ENCODE measurements around the gene AMMECR1.
A peak's percentile ranks its signal among the peaks of the same experiment; 100 is the strongest.

AMMECR1 gene

GRCh38 chrX:110294087-110294486 lies 23.8 kb downstream of the AMMECR1 start:
- peaks cover 1% of the 10 kb centered on the region for H3K36me3 Mint-ChIP-seq (ENCODE audit: low read depth)
- no peak overlapping the region for H3K27ac Mint-ChIP-seq
- H3K27me3 Mint-ChIP-seq (ENCODE audit: low read depth) = no peaks in the 10 kb centered on the region
- no peak overlapping the region for H3K4me3 Mint-ChIP-seq
- no peaks in the 10 kb centered on the region for H3K4me1 Mint-ChIP-seq (ENCODE audit: low read depth)
- no peaks in the 10 kb centered on the region for H3K9me3 Mint-ChIP-seq

GRCh38 chrX:110293658-110294057 lies 24.2 kb downstream of the AMMECR1 start:
- H3K4me3 Mint-ChIP-seq = no peak overlapping the region
- no peaks in the 10 kb centered on the region for H3K9me3 Mint-ChIP-seq

GRCh38 chrX:110287605-110288004 lies 30.3 kb downstream of the AMMECR1 start:
- H3K27ac Mint-ChIP-seq = no peak overlapping the region
- peaks cover 6% of the 10 kb centered on the region for H3K36me3 Mint-ChIP-seq (ENCODE audit: low read depth)
- H3K4me1 Mint-ChIP-seq (ENCODE audit: low read depth) = peaks cover 2% of the 10 kb centered on the region
- H3K9me3 Mint-ChIP-seq = no peaks in the 10 kb centered on the region
- no peak overlapping the region for H3K4me3 Mint-ChIP-seq
- no peaks in the 10 kb centered on the region for H3K27me3 Mint-ChIP-seq (ENCODE audit: low read depth)

More at GRCh38 chrX:110293658-110294057, 24.2 kb downstream of the AMMECR1 start:
- Mint-ChIP-seq H3K4me1 (ENCODE audit: low read depth) (no peaks in the 10 kb centered on the region), H3K27me3 (ENCODE audit: low read depth) (no peaks in the 10 kb centered on the region), H3K27ac (no peak overlapping the region), H3K36me3 (ENCODE audit: low read depth) (peaks cover 1% of the 10 kb centered on the region)

- Mint-ChIP-seq H3K4me3 (no peak overlapping the region), H3K27me3 (ENCODE audit: low read depth) (no peaks in the 10 kb centered on the region), H3K9me3 (no peaks in the 10 kb centered on the region), H3K4me1 (ENCODE audit: low read depth) (peaks cover 2% of the 10 kb centered on the region), H3K36me3 (ENCODE audit: low read depth) (peaks cover 6% of the 10 kb centered on the region), H3K27ac (no peak overlapping the region)
These were observed 31.8 kb downstream of the AMMECR1 start for GRCh38 chrX:110286106-110286505.

GRCh38 chrX:110284159-110284558 lies 33.7 kb downstream of the AMMECR1 start:
- peaks cover 2% of the 10 kb centered on the region for H3K4me1 Mint-ChIP-seq (ENCODE audit: low read depth)
- peaks cover 6% of the 10 kb centered on the region for H3K36me3 Mint-ChIP-seq (ENCODE audit: low read depth)
- no peaks in the 10 kb centered on the region for H3K27me3 Mint-ChIP-seq (ENCODE audit: low read depth)
- no peak overlapping the region for H3K4me3 Mint-ChIP-seq
- no peaks in the 10 kb centered on the region for H3K9me3 Mint-ChIP-seq
- no peak overlapping the region for H3K27ac Mint-ChIP-seq

GRCh38 chrX:110282922-110283321 lies 35.0 kb downstream of the AMMECR1 start:
- Mint-ChIP-seq H3K27me3 (ENCODE audit: low read depth) (no peaks in the 10 kb centered on the region), H3K4me1 (ENCODE audit: low read depth) (peaks cover 6% of the 10 kb centered on the region), H3K36me3 (ENCODE audit: low read depth) (peaks cover 6% of the 10 kb centered on the region), H3K4me3 (no peak overlapping the region), H3K27ac (no peak overlapping the region), H3K9me3 (no peaks in the 10 kb centered on the region)

- Mint-ChIP-seq H3K4me1 (ENCODE audit: low read depth) (peaks cover 10% of the 10 kb centered on the region), H3K27me3 (ENCODE audit: low read depth) (no peaks in the 10 kb centered on the region), H3K36me3 (ENCODE audit: low read depth) (peaks cover 5% of the 10 kb centered on the region), H3K9me3 (no peaks in the 10 kb centered on the region), H3K4me3 (no peak overlapping the region), H3K27ac (no peak overlapping the region)
These were observed 36.5 kb downstream of the AMMECR1 start for GRCh38 chrX:110281377-110281776.

- H3K4me3 Mint-ChIP-seq = no peak overlapping the region
- no peaks in the 10 kb centered on the region for H3K9me3 Mint-ChIP-seq
- H3K27me3 Mint-ChIP-seq (ENCODE audit: low read depth) = no peaks in the 10 kb centered on the region
- H3K27ac Mint-ChIP-seq = no peak overlapping the region
- peaks cover 10% of the 10 kb centered on the region for H3K4me1 Mint-ChIP-seq (ENCODE audit: low read depth)
- H3K36me3 Mint-ChIP-seq (ENCODE audit: low read depth) = peaks cover 5% of the 10 kb centered on the region
These were observed 36.9 kb downstream of the AMMECR1 start for GRCh38 chrX:110280954-110281353.

- Mint-ChIP-seq H3K4me3 (no peak overlapping the region), H3K4me1 (ENCODE audit: low read depth) (peaks cover 8% of the 10 kb centered on the region), H3K9me3 (no peaks in the 10 kb centered on the region), H3K27me3 (ENCODE audit: low read depth) (no peaks in the 10 kb centered on the region), H3K36me3 (ENCODE audit: low read depth) (peaks cover 4% of the 10 kb centered on the region), H3K27ac (no peak overlapping the region)
These were observed 40.3 kb downstream of the AMMECR1 start for GRCh38 chrX:110277609-110278008.

- no peaks in the 10 kb centered on the region for H3K9me3 Mint-ChIP-seq
- H3K27me3 Mint-ChIP-seq (ENCODE audit: low read depth) = no peaks in the 10 kb centered on the region
- no peak overlapping the region for H3K4me3 Mint-ChIP-seq
- H3K36me3 Mint-ChIP-seq (ENCODE audit: low read depth) = peaks cover 4% of the 10 kb centered on the region
- H3K4me1 Mint-ChIP-seq (ENCODE audit: low read depth) = peaks cover 8% of the 10 kb centered on the region
- no peak overlapping the region for H3K27ac Mint-ChIP-seq
These were observed 41.1 kb downstream of the AMMECR1 start for GRCh38 chrX:110276778-110277177.

- Mint-ChIP-seq H3K9me3 (peaks cover 7% of the 10 kb centered on the region), H3K4me3 (no peak overlapping the region), H3K4me1 (ENCODE audit: low read depth) (peaks cover 16% of the 10 kb centered on the region), H3K36me3 (ENCODE audit: low read depth) (no peaks in the 10 kb centered on the region), H3K27ac (no peak overlapping the region), H3K27me3 (ENCODE audit: low read depth) (no peaks in the 10 kb centered on the region)
These were observed 49.0 kb downstream of the AMMECR1 start for GRCh38 chrX:110268886-110269285.

GRCh38 chrX:110268395-110268794 lies 49.5 kb downstream of the AMMECR1 start:
- H3K4me3 Mint-ChIP-seq = no peak overlapping the region
- no peaks in the 10 kb centered on the region for H3K36me3 Mint-ChIP-seq (ENCODE audit: low read depth)
- H3K27me3 Mint-ChIP-seq (ENCODE audit: low read depth) = no peaks in the 10 kb centered on the region
- peaks cover 7% of the 10 kb centered on the region for H3K9me3 Mint-ChIP-seq
- H3K27ac Mint-ChIP-seq = no peak overlapping the region
- peaks cover 16% of the 10 kb centered on the region for H3K4me1 Mint-ChIP-seq (ENCODE audit: low read depth)

GRCh38 chrX:110267874-110268273 lies 50.0 kb downstream of the AMMECR1 start:
- H3K36me3 Mint-ChIP-seq (ENCODE audit: low read depth) = no peaks in the 10 kb centered on the region
- H3K4me1 Mint-ChIP-seq (ENCODE audit: low read depth) = peaks cover 16% of the 10 kb centered on the region
- peak overlapping the region; percentile 44 for H3K4me3 Mint-ChIP-seq
- peak overlapping the region; percentile 75 for H3K27ac Mint-ChIP-seq
- peaks cover 7% of the 10 kb centered on the region for H3K9me3 Mint-ChIP-seq
- H3K27me3 Mint-ChIP-seq (ENCODE audit: low read depth) = no peaks in the 10 kb centered on the region

- H3K4me3 Mint-ChIP-seq = no peak overlapping the region
- H3K27ac Mint-ChIP-seq = no peak overlapping the region
- peaks cover 7% of the 10 kb centered on the region for H3K9me3 Mint-ChIP-seq
- peaks cover 2% of the 10 kb centered on the region for H3K36me3 Mint-ChIP-seq (ENCODE audit: low read depth)
- peaks cover 16% of the 10 kb centered on the region for H3K4me1 Mint-ChIP-seq (ENCODE audit: low read depth)
- no peaks in the 10 kb centered on the region for H3K27me3 Mint-ChIP-seq (ENCODE audit: low read depth)
These were observed 52.2 kb downstream of the AMMECR1 start for GRCh38 chrX:110265661-110266060.

- Mint-ChIP-seq H3K27ac (no peak overlapping the region), H3K4me3 (no peak overlapping the region), H3K4me1 (ENCODE audit: low read depth) (peaks cover 2% of the 10 kb centered on the region), H3K27me3 (ENCODE audit: low read depth) (no peaks in the 10 kb centered on the region), H3K36me3 (ENCODE audit: low read depth) (peaks cover 2% of the 10 kb centered on the region), H3K9me3 (no peaks in the 10 kb centered on the region)
These were observed 58.8 kb downstream of the AMMECR1 start for GRCh38 chrX:110259117-110259516.

GRCh38 chrX:110258552-110258951 lies 59.3 kb downstream of the AMMECR1 start:
- H3K4me1 Mint-ChIP-seq (ENCODE audit: low read depth) = peaks cover 2% of the 10 kb centered on the region
- H3K9me3 Mint-ChIP-seq = no peaks in the 10 kb centered on the region
- H3K27me3 Mint-ChIP-seq (ENCODE audit: low read depth) = no peaks in the 10 kb centered on the region
- H3K27ac Mint-ChIP-seq = no peak overlapping the region
- H3K4me3 Mint-ChIP-seq = no peak overlapping the region
- peaks cover 2% of the 10 kb centered on the region for H3K36me3 Mint-ChIP-seq (ENCODE audit: low read depth)

All from T-helper 1 cell treated with Interleukin-12 subunit alpha and Interleukin-12 subunit beta and Interleukin-4 antibody, amounts not matched to agents 30 μg/mL and 1 μg/mL, for 36 hours (primary cell).